Osteocyte (in vitro differentiated cells): ENCODE measurements around the gene CMIP. TPM values are rescaled to one million over a fixed set of nuclear protein-coding genes. Genes with fewer than 3 reads are reported as not detected.

Experiments used
- DNase-seq: peaks from one replicate; pipeline ENCODE4 v3.0.0; 2021; ENCODE audit warnings: mixed read lengths; ENCODE audit not compliant: unreplicated experiment; ENCODE audit errors: extremely low spot score
- H3K27ac Mint-ChIP-seq: one replicate; pipeline ENCODE4 v1.8.0; 2021; ENCODE audit warnings: mild to moderate bottlenecking, mixed read lengths; ENCODE audit not compliant: unreplicated experiment
- H3K27me3 Mint-ChIP-seq: one replicate; pipeline ENCODE4 v1.8.0; 2021; ENCODE audit warnings: mixed read lengths; ENCODE audit not compliant: unreplicated experiment
- H3K36me3 Mint-ChIP-seq: one replicate; pipeline ENCODE4 v1.8.0; 2021; ENCODE audit warnings: mixed read lengths; ENCODE audit not compliant: unreplicated experiment
- H3K4me1 Mint-ChIP-seq: one replicate; pipeline ENCODE4 v1.8.0; 2021; ENCODE audit warnings: mixed read lengths; ENCODE audit not compliant: unreplicated experiment
- H3K4me3 Mint-ChIP-seq: one replicate; pipeline ENCODE4 v1.8.0; 2021; ENCODE audit warnings: mild to moderate bottlenecking, moderate library complexity, mixed read lengths; ENCODE audit not compliant: unreplicated experiment
- H3K9me3 Mint-ChIP-seq: one replicate; pipeline ENCODE4 v1.8.0; 2021; ENCODE audit warnings: mixed read lengths; ENCODE audit not compliant: unreplicated experiment
- CTCF ChIP-seq: fragments of 200-600 bp; sonication (generic); IDR thresholded peaks from 2 replicates; pipeline ENCODE4 v1.5.0; 2021; ENCODE audit warnings: antibody characterized with exemption, mild to moderate bottlenecking, moderate library complexity
- total RNA-seq: library from RNA; stranded (reverse); gene quantifications from 2 replicates; pipeline ENCODE4 v1.2.1, GENCODE V29; 2021

CMIP gene
- total RNA-seq, 1 donor from 2014 or later: 38.0 TPM

- Mint-ChIP-seq H3K27me3 (no peaks in the 10 kb centered on the region), H3K27ac (no peak overlapping the region), H3K4me3 (no peak overlapping the region), H3K4me1 (peaks cover 67% of the 10 kb centered on the region), H3K9me3 (no peaks in the 10 kb centered on the region), H3K36me3 (no peaks in the 10 kb centered on the region)
- no peak for DNase-seq
- TF ChIP-seq CTCF: no peak
Measured at GRCh38 chr16:81536648-81537047, 92.0 kb downstream of the CMIP start.

- H3K27ac Mint-ChIP-seq: peak overlapping the region; percentile 73
- peaks cover 73% of the 10 kb centered on the region for H3K4me1 Mint-ChIP-seq
- no peak overlapping the region for H3K4me3 Mint-ChIP-seq
- DNase-seq: no peak
- H3K27me3 Mint-ChIP-seq: no peaks in the 10 kb centered on the region
- no peak for TF ChIP-seq CTCF
- no peaks in the 10 kb centered on the region for H3K36me3 Mint-ChIP-seq
- H3K9me3 Mint-ChIP-seq: no peaks in the 10 kb centered on the region
Measured at GRCh38 chr16:81537721-81538561, 93.3 kb downstream of the CMIP start.

GRCh38 chr16:81539009-81539758, 94.6 kb downstream of the CMIP start:
- DNase-seq: no peak
- no peaks in the 10 kb centered on the region for H3K27me3 Mint-ChIP-seq
- no peak for TF ChIP-seq CTCF
- no peaks in the 10 kb centered on the region for H3K9me3 Mint-ChIP-seq
- peak overlapping the region; percentile 73 for H3K27ac Mint-ChIP-seq
- peak overlapping the region; percentile 20 for H3K4me3 Mint-ChIP-seq
- H3K4me1 Mint-ChIP-seq: peaks cover 76% of the 10 kb centered on the region
- H3K36me3 Mint-ChIP-seq: no peaks in the 10 kb centered on the region

- Mint-ChIP-seq H3K36me3 (no peaks in the 10 kb centered on the region), H3K9me3 (no peaks in the 10 kb centered on the region), H3K27ac (peak overlapping the region; percentile 73), H3K4me3 (no peak overlapping the region), H3K4me1 (peaks cover 73% of the 10 kb centered on the region), H3K27me3 (no peaks in the 10 kb centered on the region)
- no peak for DNase-seq
- no peak for TF ChIP-seq CTCF
Measured at GRCh38 chr16:81539759-81540472, 95.3 kb downstream of the CMIP start.
